HG03025 (cell line): ENCODE data around the gene VPS35L.
"Not testable (repeated sequence)": the region's sequence is repeated elsewhere in the genome, so short reads cannot be mapped to it uniquely, and the experiment has no call there.

Experiments
- ATAC-seq: cut with Tn5 transposase; IDR thresholded peaks from one replicate; pipeline ENCODE4 v1.9.1; 2021; ENCODE audit warnings: mild to moderate bottlenecking, moderate library complexity; ENCODE audit not compliant: unreplicated experiment, low FRiP score

Gene VPS35L

GRCh38 chr16:19645557-19645981 lies 90.1 kb downstream of the VPS35L start:
- ATAC-seq = no peak

- no peak for ATAC-seq
These were observed 94.5 kb downstream of the VPS35L start for GRCh38 chr16:19649980-19650379.

DNA sequence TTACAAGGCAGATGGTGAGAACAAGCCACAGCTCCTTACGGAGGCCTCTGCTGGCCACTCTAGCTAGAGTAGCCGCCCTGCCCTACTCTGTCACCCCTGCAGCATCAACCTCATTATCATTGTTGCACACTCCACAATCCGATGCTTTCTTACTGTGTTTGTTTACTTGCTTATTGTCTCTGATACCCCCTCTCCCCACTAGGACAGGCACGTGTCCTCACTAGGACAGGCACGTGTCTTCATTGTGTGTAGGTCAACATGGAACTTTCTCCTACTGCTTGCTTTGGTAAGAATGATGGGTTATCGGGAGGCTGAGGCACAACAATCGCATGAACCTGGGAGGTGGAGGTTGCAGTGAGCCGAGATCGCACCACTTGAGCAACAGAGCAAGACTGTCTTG lies 98.6 kb downstream of the VPS35L start:
- ATAC-seq = no peak

DNA sequence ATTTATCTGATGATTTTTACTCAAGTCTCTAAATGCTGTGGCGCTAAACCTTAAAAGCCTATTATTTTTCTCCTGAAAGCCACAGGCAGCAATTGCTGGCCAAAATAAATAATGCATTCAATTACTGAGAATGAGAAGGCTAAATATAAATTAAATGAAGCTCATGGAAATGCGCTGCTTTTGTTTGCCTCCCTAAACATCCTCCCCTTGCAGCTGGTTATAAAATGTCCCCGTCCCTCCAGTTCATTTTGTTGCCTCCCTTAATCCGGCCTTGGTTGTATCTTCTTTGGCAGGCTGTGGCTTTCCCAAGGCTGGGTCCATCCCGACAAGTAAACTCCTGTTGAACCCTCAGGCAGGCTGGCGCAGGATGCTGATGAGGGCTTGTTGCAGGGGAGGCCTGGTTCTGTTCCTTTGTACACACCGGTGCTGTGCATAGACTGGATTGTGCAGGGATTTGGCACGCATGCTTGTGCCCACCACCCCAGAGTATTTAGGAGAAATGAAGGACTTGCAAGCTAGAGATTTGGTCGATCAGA lies 99.8 kb downstream of the VPS35L start:
- ATAC-seq = no peak

DNA sequence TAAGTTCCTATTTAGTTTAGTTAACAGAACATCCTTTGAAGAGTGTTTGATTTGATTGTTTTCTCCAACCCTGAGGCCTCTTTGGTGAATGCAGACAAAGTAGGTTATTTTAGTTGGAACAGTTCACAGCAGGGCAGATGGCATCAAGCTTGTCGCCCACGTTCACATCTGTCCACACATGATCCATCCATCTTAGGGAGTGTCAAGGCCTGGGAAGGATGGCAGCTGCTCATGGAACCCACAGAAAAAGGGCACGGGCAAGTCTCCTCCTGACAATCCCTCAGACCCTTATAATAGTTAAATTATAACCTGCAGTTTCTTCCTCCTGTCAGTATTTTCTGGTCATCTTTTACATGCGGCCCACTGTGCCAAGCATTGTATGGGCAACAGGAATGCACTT lies 102.3 kb downstream of the VPS35L start:
- ATAC-seq = no peak

DNA sequence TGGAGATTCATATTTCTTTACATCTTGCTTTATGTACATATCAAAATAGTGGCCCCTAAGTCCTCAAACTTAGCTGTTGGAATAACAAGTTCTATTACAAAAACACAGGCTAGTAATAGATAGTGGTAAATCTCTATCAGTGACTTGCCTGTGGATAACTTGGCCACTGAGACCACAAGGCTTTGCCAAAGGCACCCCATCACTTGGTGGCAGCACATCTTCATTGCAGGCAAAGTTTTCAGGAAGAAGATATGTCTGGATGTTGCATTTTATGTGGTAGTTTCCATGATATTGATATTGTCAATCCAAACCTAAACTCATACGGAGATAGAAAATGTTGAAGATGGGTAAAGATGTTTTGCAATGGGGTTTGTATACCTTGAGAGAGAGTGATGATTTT lies 104.1 kb downstream of the VPS35L start:
- ATAC-seq = no peak

DNA sequence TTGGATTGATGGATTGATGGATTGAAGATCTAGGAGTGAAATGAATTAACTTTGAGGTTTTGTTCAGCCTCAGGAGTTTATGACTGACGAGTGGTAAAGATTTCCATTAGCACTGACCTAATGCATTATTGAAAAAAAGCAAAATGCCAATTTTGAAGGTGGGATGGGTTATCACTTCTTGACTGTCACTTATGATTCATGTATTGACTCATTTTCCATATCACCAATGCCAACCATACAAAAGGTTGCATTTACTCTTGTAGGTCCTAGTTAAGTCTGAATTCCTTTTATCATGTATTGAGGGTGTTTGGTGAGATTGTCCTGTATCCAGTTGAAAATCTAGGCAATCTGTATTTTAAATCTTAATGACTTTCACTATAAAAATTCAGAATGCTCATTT lies 104.9 kb downstream of the VPS35L start:
- no peak for ATAC-seq

DNA sequence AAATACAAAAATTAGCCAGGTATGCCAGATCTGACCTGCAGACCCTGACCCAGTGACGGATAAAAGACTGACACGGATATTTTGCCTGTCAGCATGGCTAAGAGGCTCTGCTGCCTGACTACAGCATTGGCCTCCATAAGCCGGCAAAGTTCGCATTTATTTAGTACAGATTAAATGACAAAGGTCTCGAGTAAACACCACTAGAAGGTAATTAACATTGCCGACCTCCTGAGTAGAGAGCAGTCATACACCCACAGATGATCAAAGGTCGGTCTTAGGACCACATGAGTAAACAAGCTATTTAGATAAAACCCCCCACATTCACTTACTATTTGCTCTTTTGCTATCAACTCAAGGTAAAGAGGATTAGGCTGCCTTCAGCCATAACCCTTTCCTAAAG lies 106.8 kb downstream of the VPS35L start:
- ATAC-seq = no peak

- ATAC-seq = no peak
These were observed 108.7 kb downstream of the VPS35L start for GRCh38 chr16:19664166-19664565.

- not testable (repeated sequence) for ATAC-seq
These were observed 109.8 kb downstream of the VPS35L start for GRCh38 chr16:19665313-19665712.

GRCh38 chr16:19666477-19666876 lies 111.0 kb downstream of the VPS35L start:
- ATAC-seq = no peak

DNA sequence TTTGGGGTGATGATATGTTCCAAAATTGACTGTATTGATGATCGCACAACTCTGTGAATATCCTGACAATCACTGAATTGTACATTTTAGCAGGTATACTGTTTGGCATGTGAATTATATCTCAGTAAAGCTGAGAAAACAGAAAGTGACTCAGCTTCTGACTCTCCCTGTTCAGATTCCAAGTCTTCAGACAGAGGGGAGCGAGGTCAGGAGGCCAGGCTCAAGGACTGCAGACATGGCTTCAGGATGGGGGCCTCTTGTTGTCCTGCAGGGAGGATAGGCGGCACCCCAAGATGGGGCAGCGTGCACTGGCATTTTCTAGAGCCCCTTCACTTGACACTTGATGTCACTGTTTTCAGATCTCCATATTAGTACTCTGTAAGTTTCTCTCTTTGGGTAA lies 116.9 kb downstream of the VPS35L start:
- no peak for ATAC-seq

GRCh38 chr16:19674485-19674884 lies 119.0 kb downstream of the VPS35L start:
- no peak for ATAC-seq

DNA sequence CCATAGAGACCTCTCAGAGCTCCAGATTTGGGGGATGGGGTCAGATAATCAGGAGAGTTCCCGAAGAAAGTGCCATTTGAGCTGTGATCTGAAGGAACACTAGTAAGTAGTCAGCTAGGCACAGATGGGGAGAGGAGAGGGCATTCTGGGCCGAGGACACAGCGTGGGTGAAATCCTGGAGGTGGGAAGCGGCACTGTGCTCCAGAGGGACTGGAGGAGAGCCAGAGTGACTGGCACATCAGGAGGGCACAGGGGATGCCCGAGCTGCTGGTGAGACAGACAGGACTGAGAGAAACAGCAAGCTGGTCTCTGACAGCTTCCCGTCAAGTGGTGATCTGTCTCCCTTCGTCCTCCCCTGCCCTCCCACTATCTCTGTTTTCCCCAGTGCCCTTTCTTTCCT lies 121.9 kb downstream of the VPS35L start:
- no peak for ATAC-seq

- ATAC-seq = no peak
These were observed 123.3 kb downstream of the VPS35L start for GRCh38 chr16:19678804-19679203.

DNA sequence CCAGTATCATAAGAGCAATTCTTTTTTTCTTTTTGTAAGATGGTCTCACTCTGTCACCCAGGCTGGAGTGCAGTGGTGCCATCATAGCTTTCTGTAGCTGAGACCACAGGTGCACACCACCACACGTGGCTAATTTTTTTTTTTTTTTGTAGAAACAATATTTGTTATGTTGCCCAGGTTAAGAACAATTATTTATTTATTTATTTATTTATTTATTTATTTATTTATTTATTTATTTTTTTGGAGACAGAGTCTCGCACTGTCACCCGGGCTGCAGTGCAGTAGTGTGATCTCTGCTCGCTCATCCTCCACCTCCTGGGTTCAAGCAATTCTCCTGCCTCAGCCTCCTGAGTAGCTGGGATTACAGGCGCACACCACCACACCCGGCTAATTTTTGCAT lies 123.8 kb downstream of the VPS35L start:
- ATAC-seq = not testable (repeated sequence)

DNA sequence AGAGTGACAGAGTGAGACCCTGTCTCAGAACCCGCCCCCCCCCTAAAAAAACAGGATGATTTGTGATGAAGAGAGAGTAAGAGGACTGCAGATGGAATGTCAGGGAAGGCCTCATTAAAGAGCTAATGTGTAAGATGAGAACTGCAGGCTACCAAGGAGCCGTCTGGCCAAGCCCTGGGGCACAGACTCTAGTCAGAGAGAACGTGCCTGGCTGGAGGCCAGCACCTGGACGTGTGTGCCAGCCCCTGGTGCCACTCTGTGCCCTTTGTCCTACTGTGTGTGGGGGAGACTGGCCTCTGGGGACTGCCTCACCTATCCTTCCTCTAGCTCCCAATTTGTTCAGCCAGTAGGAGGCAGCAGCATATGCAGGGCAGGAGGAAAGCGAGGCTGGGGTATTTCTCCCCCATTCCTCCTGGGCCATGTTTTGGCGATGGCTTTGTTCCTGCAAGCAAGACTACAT lies 125.4 kb downstream of the VPS35L start:
- no peak for ATAC-seq

GRCh38 chr16:19681637-19682036 lies 126.1 kb downstream of the VPS35L start:
- ATAC-seq = no peak

- ATAC-seq = no peak
These were observed 128.1 kb downstream of the VPS35L start for GRCh38 chr16:19683453-19684236.

GRCh38 chr16:19685176-19685575 lies 129.7 kb downstream of the VPS35L start:
- no peak for ATAC-seq

DNA sequence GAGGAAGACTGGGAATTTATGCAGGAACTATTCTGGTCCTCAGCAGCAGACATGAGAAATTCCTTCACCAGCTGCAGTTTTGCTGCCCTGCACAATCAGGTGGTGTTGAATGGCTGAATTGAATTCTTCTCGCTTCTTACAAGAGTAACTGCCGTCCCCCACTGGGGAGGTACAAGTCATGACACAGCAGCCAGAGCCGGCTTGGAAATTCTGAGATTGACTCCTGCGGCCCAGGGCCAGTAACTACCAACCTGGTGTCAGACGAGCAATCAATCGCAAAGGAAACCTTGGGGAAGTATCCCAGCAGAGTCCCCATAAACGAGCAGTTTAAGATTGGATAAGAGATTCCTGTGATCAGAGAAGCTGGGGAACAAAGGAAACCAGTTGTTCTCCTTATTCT lies 131.8 kb downstream of the VPS35L start:
- no peak for ATAC-seq

- ATAC-seq = no peak
These were observed 133.0 kb downstream of the VPS35L start for GRCh38 chr16:19688396-19689024.
